ENCODE results near the gene IMMP2L. TPM values are rescaled to one million over a fixed set of nuclear protein-coding genes. Genes with fewer than 3 reads are reported as not detected.

IMMP2L gene
- total RNA-seq, 1 donor: 8.2 TPM

DNA sequence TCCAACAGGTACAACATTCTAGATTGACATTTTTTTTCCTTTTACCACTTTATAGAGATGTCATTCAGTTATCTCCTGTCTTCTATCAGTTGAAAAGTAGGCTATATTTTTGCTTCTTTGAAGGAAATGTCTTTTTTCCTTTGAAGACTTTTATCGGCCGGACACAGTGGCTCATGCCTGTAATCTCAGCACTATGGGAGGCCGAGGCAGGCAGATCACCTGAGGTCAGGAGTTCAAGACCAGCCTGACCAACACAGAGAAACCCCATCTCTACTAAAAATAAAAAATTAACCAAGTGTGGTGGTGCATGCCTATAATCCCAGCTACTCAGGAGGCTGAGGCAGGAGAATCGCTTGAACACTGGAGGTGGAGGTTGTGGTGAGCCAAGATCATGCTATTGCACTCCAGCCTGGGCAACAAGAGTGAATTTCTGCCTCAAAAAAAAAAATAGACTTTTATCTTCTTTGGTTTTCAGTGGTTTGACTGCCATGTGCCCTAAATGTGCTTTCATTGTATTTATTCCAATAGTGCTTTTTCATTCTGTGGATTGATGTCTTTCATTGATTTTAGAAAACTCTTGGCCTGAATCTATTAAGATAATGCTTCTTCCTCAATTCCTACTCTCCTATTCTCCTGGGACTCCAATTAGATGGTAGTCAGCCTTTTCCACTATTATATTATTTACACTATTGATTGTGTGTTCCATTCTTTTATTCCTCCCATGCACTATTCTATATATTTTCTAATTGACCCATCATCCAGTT lies 84.6 kb downstream of the IMMP2L start:
- DNase-seq (ENCODE audit: low read depth): no peak
- no peak overlapping the region for H3K4me3 ChIP-seq (ENCODE audit: low read depth, low read length)
- TF ChIP-seq, protein P1, sequence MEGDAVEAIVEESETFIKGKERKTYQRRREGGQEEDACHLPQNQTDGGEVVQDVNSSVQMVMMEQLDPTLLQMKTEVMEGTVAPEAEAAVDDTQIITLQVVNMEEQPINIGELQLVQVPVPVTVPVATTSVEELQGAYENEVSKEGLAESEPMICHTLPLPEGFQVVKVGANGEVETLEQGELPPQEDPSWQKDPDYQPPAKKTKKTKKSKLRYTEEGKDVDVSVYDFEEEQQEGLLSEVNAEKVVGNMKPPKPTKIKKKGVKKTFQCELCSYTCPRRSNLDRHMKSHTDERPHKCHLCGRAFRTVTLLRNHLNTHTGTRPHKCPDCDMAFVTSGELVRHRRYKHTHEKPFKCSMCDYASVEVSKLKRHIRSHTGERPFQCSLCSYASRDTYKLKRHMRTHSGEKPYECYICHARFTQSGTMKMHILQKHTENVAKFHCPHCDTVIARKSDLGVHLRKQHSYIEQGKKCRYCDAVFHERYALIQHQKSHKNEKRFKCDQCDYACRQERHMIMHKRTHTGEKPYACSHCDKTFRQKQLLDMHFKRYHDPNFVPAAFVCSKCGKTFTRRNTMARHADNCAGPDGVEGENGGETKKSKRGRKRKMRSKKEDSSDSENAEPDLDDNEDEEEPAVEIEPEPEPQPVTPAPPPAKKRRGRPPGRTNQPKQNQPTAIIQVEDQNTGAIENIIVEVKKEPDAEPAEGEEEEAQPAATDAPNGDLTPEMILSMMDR (IDR thresholded peaks at IDR 0.05; ENCODE audit: insufficient read depth, low read depth, low read length): no peak

DNA sequence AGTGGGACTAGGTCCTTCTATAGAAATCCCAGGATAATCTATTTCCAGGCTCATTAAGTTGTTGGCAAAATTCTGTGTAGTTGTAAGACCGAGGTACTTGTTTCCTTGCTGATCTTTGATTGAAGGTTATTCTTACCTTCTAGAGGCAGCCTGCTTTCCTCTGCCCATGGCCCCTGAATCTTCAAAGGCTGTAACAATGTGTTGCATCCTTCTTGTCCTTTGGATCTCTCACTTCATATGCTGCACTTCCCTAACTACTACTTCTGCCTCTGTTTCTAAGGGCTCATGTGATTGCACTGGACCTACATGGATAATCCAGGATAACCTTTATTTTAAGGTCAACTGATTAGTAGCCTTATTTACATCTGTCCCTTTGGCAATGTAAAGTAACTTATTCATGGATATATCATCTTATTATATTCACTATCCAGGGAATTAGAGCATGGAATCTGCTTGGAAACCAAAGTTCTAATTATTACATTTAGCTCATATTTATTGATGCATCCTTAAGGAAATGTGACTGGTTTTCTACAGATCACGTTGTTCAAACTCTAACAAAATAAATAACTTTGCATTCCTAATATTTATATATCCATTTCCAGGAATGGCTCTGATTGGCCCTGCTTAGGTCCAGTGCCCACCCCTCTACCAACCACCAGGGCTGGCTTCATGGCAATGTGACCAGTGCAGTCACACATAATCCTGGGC lies 85.6 kb downstream of the IMMP2L start:
- H3K4me3 ChIP-seq (ENCODE audit: low read depth, low read length): no peak overlapping the region
- no peak for DNase-seq (ENCODE audit: low read depth)
- TF ChIP-seq, protein P1 (IDR thresholded peaks at IDR 0.05; ENCODE audit: insufficient read depth, low read depth, low read length): no peak

DNA sequence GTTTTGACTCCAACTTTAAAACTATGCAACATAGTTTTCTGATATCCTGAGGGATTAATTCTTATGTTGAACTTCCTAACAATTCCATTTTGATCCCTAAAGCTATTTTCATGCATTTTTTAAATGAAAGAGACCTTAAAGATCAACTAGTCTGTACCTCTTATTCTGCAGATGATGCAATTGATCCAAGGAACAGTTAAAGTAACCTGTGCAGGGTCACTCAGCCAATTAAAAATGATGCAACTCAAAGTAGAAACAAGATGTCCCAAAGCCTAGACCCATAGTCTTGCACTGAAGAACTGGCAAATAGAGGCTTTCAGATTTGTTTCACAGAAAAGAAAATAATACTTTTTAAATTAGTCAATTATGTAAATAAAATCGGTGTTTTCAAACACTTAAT lies 86.3 kb downstream of the IMMP2L start:
- no peak overlapping the region for H3K4me3 ChIP-seq (ENCODE audit: low read depth, low read length)
- peak; percentile 26 for DNase-seq (ENCODE audit: low read depth)
- TF ChIP-seq, protein P1 (IDR thresholded peaks at IDR 0.05; ENCODE audit: insufficient read depth, low read depth, low read length): no peak

DNA sequence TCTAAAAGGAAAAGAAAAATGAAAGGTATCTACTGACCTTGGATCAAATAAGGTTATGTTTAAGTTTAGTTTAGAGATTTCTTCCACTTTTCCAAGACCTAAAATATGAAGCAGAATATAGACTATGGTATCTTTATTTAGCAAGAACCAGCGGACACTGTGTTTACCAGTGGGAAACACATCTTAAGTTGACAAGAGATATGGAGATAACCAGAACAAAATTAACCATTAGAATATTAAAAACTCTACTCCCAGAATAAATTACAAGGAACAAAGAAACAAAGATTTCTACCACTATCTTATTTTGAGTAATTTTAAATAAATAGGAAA lies 86.9 kb downstream of the IMMP2L start:
- DNase-seq (ENCODE audit: low read depth): no peak
- no peak overlapping the region for H3K4me3 ChIP-seq (ENCODE audit: low read depth, low read length)
- TF ChIP-seq, protein P1 (IDR thresholded peaks at IDR 0.05; ENCODE audit: insufficient read depth, low read depth, low read length): no peak

DNA sequence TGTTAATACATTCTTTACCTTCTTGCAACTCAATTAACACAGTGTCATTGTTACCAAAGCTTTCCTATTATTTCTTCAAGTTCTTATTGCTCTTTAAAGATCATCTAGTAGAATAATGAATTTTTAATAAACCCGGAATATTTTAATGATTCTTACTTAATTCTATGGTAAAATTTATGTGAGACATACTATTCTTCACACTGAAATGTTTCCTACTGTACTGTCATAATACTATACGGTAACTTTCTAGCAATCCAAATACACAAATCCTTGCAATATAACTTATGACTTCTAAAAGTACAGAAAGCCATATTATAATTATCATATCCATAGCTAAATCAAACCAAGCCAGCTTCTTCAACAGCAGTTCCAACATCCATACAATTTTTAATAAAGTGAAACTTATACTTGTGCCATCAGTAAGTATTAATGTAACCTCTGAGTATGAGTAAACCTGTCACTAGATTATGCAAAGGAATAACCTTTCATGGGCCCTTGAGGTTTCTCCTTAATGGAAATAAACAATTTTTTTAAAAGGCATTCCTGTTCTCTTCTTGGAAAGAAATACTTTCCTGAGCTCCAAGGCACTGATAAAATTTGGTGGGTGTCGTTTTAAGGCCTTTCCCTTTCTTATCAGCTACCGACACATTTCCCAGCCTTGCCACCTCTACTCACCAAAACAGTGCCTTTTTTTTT lies 87.4 kb downstream of the IMMP2L start:
- no peak overlapping the region for H3K4me3 ChIP-seq (ENCODE audit: low read depth, low read length)
- TF ChIP-seq, protein P1 (IDR thresholded peaks at IDR 0.05; ENCODE audit: insufficient read depth, low read depth, low read length): no peak
- no peak for DNase-seq (ENCODE audit: low read depth)

DNA sequence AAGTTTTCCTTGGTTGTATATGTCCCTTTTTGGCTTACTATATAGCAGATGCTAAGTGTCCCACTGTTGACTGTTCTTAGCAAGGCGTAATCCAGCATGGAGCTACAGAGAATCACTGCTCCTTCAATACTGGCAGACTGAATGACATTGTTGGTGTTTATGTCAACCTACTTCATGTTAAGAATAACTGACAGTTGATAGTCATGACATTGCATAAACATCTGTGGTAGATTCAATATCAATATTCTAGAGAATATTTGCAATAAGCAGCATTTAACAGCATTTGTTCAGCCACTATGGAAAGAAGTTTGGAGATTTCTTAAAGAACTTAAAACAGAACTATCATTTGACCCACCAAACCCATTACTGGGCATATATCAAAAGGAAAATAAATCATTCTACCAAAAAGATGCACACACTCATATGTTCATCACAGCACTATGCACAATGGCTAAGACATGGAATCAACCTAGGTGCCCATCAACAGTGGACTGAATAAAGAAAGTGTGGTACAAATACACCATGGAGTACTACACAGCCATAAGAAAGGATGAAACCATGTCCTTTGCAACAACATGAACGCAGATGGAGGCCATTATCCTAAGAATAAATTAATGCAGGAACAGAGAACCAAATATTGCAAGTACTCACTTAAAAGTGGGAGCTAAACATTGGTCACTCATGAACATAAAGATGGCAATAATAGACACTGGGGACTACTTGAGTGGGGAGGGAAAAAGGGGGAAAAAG lies 88.7 kb downstream of the IMMP2L start:
- TF ChIP-seq, protein P1 (IDR thresholded peaks at IDR 0.05; ENCODE audit: insufficient read depth, low read depth, low read length): no peak
- H3K4me3 ChIP-seq (ENCODE audit: low read depth, low read length): no peak overlapping the region
- DNase-seq (ENCODE audit: low read depth): no peak

All from fibroblast of villous mesenchyme (primary cell).